Chondrocyte (in vitro differentiated cells): ENCODE results near the gene IREB2. TPM values are rescaled to one million over a fixed set of nuclear protein-coding genes. Genes with fewer than 3 reads are reported as not detected.
A peak's percentile ranks its signal among the peaks of the same experiment; 100 is the strongest.

Experiments
- DNase-seq: peaks from one replicate; pipeline ENCODE4 v3.0.0; 2021; ENCODE audit warnings: mixed read lengths, low spot score
- H3K27ac Mint-ChIP-seq: one replicate; pipeline ENCODE4 v1.8.0; 2021; ENCODE audit warnings: mild to moderate bottlenecking, moderate library complexity, mixed read lengths; ENCODE audit not compliant: unreplicated experiment
- H3K27me3 Mint-ChIP-seq: 2 replicates; pipeline ENCODE4 v1.8.0; 2021; ENCODE audit warnings: low read depth, mixed read lengths
- H3K36me3 Mint-ChIP-seq: 2 replicates; pipeline ENCODE4 v1.8.0; 2021; ENCODE audit warnings: low read depth, mixed read lengths
- H3K4me1 Mint-ChIP-seq: 2 replicates; pipeline ENCODE4 v1.8.0; 2021; ENCODE audit warnings: low read depth, mild to moderate bottlenecking, mixed read lengths
- H3K4me3 Mint-ChIP-seq: one replicate; pipeline ENCODE4 v1.8.0; 2021; ENCODE audit warnings: mild to moderate bottlenecking, moderate library complexity, mixed read lengths; ENCODE audit not compliant: unreplicated experiment
- H3K9me3 Mint-ChIP-seq: 2 replicates; pipeline ENCODE4 v1.8.0; 2021; ENCODE audit warnings: low read depth, mixed read lengths
- CTCF ChIP-seq: fragments of 200-600 bp; sonication (generic); IDR thresholded peaks from 2 replicates; pipeline ENCODE4 v1.5.0; 2021; ENCODE audit warnings: antibody characterized with exemption, mild to moderate bottlenecking, moderate library complexity
- total RNA-seq: library from RNA; stranded (reverse); gene quantifications from 3 replicates; pipeline ENCODE4 v1.2.1, GENCODE V29; 2021

Gene IREB2
- total RNA-seq, 1 donor from 2014 or later: 56.1 TPM

- no peak for TF ChIP-seq CTCF
- peaks cover 15% of the 10 kb centered on the region for H3K36me3 Mint-ChIP-seq
- no peak overlapping the region for H3K4me3 Mint-ChIP-seq
- H3K27ac Mint-ChIP-seq: no peak overlapping the region
- DNase-seq: no peak
- no peaks in the 10 kb centered on the region for H3K27me3 Mint-ChIP-seq
- H3K9me3 Mint-ChIP-seq: no peaks in the 10 kb centered on the region
- H3K4me1 Mint-ChIP-seq: peaks cover 14% of the 10 kb centered on the region
Measured at GRCh38 chr15:78448441-78449219, 10.6 kb downstream of the IREB2 start.

- peaks cover 13% of the 10 kb centered on the region for H3K36me3 Mint-ChIP-seq
- H3K27ac Mint-ChIP-seq: peak overlapping the region; percentile 29
- no peaks in the 10 kb centered on the region for H3K27me3 Mint-ChIP-seq
- DNase-seq: no peak
- TF ChIP-seq CTCF: no peak
- no peaks in the 10 kb centered on the region for H3K9me3 Mint-ChIP-seq
- peaks cover 20% of the 10 kb centered on the region for H3K4me1 Mint-ChIP-seq
- no peak overlapping the region for H3K4me3 Mint-ChIP-seq
Measured at GRCh38 chr15:78449220-78449999, 11.4 kb downstream of the IREB2 start.

- Mint-ChIP-seq H3K36me3 (peaks cover 13% of the 10 kb centered on the region), H3K27ac (peak overlapping the region; percentile 29), H3K27me3 (no peaks in the 10 kb centered on the region), H3K4me1 (peaks cover 27% of the 10 kb centered on the region), H3K9me3 (no peaks in the 10 kb centered on the region), H3K4me3 (no peak overlapping the region)
- no peak for TF ChIP-seq CTCF
- DNase-seq: no peak
Measured at GRCh38 chr15:78450285-78450858, 12.4 kb downstream of the IREB2 start.

- DNase-seq: no peak
- Mint-ChIP-seq H3K4me3 (no peak overlapping the region), H3K27ac (no peak overlapping the region), H3K36me3 (peaks cover 3% of the 10 kb centered on the region), H3K9me3 (no peaks in the 10 kb centered on the region), H3K27me3 (no peaks in the 10 kb centered on the region), H3K4me1 (peaks cover 46% of the 10 kb centered on the region)
- no peak for TF ChIP-seq CTCF
Measured at GRCh38 chr15:78452485-78452884, 14.5 kb downstream of the IREB2 start.

GRCh38 chr15:78453447-78453846 is 15.4 kb downstream of the IREB2 start:
- peaks cover 52% of the 10 kb centered on the region for H3K4me1 Mint-ChIP-seq
- H3K27ac Mint-ChIP-seq: no peak overlapping the region
- no peaks in the 10 kb centered on the region for H3K27me3 Mint-ChIP-seq
- no peak for DNase-seq
- no peak for TF ChIP-seq CTCF
- H3K9me3 Mint-ChIP-seq: no peaks in the 10 kb centered on the region
- H3K36me3 Mint-ChIP-seq: peaks cover 2% of the 10 kb centered on the region
- H3K4me3 Mint-ChIP-seq: no peak overlapping the region
